ENCODE data around the gene TNS3.
A peak's percentile ranks its signal among the peaks of the same experiment; 100 is the strongest.
"Not testable (repeated sequence)": the region's sequence is repeated elsewhere in the genome, so short reads cannot be mapped to it uniquely, and the experiment has no call there.

Gene TNS3

DNA sequence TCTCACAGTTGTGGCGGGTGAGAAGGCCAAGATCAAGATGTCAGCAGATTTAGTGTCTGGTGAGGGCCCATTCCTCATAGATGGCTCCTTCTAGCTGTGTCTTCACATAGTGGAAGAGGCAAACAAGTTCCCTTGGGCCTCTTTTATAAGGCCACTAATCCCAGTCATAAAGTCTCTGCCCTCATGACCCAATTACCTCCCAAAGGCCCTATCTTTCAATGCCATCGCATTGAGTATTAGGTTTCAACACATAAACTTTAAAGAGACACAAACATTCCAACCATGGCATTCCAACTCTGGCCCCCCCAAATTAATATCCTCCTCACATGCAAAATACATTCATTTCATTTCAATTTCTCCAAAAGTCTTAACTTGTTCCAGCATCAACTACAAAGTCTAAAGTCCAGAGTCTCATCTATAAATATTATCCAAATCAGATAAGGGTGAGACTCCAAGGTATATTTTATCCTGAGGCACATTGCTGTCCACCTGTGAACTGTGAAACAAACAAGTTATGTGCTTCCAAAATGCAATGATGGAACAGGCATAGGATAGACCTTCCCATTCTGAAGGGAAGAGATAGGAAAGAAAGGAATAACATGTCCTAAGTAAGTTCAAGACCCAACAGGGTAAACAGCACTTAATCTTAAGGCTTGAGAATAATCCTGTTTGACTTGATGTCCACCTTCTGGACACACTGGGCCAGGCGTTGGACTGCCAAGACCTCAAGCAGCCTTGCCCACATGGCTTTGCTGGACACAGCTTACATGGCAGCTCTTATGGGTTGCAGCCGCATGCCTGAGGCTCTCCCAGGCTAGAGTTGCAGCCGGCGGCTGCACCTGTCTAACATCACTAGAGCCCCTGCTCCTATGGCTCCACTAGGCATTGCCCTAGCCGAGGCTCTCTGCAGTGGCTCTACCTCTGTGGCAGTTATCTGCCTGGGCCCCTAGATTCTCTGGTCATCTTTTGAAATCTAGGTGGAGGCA, 312.8 kb downstream of the TNS3 start:
- Histone ChIP-seq H3K79me2 (ENCODE audit: control insufficient read depth, insufficient read depth, low read length, unreplicated experiment) (no peaks in the 10 kb centered on the region), H3K4me1 (ENCODE audit: control insufficient read depth, insufficient read depth, low read length, unreplicated experiment) (peaks cover 9% of the 10 kb centered on the region), H3K36me3 (ENCODE audit: insufficient read depth, low read length) (no peaks in the 10 kb centered on the region; the same call in 1 of the 2 replicates), H3K27me3 (ENCODE audit: insufficient read depth, low read length) (no peaks in the 10 kb centered on the region), H2AFZ (ENCODE audit: low read length, unreplicated experiment) (no peak overlapping the region), H3K4me3 (ENCODE audit: low read depth, low read length) (no peak overlapping the region), H3K27ac (ENCODE audit: low read depth, low read length) (no peak overlapping the region)

DNA sequence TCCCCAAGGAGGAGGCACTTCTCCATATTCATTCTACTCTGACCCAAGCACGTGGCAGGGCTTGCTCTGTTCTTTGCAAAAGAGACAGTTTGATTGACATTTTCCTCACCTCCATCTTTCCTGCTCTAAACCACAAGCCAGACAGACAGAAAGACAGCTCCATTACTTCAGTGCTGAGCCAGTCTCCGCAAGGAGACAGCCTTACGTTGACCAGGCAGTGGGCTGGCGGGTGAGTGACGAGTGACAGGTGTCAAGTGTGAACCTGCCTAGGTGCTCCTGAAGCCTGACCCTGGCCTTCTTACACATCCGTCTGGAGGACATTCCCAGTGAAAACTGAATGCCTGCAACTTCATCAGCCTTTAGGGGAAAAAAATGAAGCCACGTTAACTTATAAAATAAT, 314.6 kb downstream of the TNS3 start:
- Histone ChIP-seq H3K36me3 (ENCODE audit: insufficient read depth, low read length) (no peaks in the 10 kb centered on the region; the same call in 1 of the 2 replicates), H3K27me3 (ENCODE audit: insufficient read depth, low read length) (no peaks in the 10 kb centered on the region), H3K4me3 (ENCODE audit: low read depth, low read length) (no peak overlapping the region), H3K27ac (ENCODE audit: low read depth, low read length) (no peak overlapping the region), H3K4me1 (ENCODE audit: control insufficient read depth, insufficient read depth, low read length, unreplicated experiment) (peaks cover 9% of the 10 kb centered on the region), H3K79me2 (ENCODE audit: control insufficient read depth, insufficient read depth, low read length, unreplicated experiment) (no peaks in the 10 kb centered on the region), H2AFZ (ENCODE audit: low read length, unreplicated experiment) (no peak overlapping the region)

DNA sequence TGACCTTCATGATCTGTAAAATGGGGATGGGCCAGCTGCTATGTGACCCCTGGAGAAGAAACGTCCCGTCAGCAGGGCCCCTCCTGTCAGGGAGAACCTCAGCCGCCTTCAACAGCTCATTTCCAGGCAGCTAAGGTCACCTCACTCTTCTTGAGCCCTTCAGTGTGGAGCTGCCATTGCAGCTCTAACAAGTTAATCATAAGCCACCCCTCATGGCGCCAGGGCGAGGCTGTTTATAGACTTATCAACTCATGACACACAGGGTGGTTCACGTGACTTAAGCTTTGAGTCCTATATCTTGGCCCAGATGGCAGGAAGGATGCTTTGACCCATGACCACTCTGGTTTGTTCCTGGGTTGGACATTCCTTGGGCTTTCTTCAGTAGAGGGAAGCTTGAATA, 315.1 kb downstream of the TNS3 start:
- 0 out of 2 replicates have a peak overlapping the region, but pooled peaks have one; percentile 4 for H3K27ac ChIP-seq (ENCODE audit: low read depth, low read length)

DNA sequence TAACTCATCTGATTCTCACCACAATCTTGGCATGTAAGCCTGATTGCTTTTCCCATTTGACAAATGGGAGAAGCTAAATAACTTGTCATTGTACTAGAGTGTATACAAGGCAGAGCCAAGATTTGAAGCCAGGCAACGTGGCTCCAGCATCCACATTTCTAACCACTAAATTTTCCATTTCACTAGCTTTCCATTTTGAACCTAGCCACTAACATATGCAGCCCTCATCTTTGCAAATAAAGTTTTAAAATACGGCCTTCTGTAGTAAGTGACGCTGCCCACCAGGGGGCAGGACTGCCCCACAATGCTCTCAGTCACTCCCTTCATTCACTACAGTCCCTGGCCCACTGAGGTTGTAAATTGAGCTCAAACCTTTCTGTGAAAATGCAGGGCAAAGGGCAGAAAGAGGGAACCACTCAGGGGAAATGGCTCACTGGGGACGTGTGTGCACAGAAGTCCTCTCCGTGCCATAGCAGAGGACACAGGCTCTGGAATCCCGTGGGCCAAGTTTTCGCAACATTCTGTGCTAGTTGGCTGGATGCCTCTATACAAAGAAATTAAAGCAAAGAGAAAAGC, 315.7 kb downstream of the TNS3 start:
- no peaks in the 10 kb centered on the region for H3K27me3 ChIP-seq (ENCODE audit: insufficient read depth, low read length)
- no peaks in the 10 kb centered on the region; the same call in 1 of the 2 replicates for H3K36me3 ChIP-seq (ENCODE audit: insufficient read depth, low read length)
- no peak overlapping the region for H2AFZ ChIP-seq (ENCODE audit: low read length, unreplicated experiment)
- H3K4me1 ChIP-seq (ENCODE audit: control insufficient read depth, insufficient read depth, low read length, unreplicated experiment), result peaks cover 9% of the 10 kb centered on the region
- no peak overlapping the region for H3K27ac ChIP-seq (ENCODE audit: low read depth, low read length)
- H3K79me2 ChIP-seq (ENCODE audit: control insufficient read depth, insufficient read depth, low read length, unreplicated experiment), result no peaks in the 10 kb centered on the region
- no peak overlapping the region for H3K4me3 ChIP-seq (ENCODE audit: low read depth, low read length)

More for the DNA sequence above, 315.1 kb downstream of the TNS3 start:
- Histone ChIP-seq H3K27me3 (ENCODE audit: insufficient read depth, low read length) (no peaks in the 10 kb centered on the region), H3K36me3 (ENCODE audit: insufficient read depth, low read length) (no peaks in the 10 kb centered on the region; the same call in 1 of the 2 replicates), H3K79me2 (ENCODE audit: control insufficient read depth, insufficient read depth, low read length, unreplicated experiment) (no peaks in the 10 kb centered on the region), H2AFZ (ENCODE audit: low read length, unreplicated experiment) (no peak overlapping the region), H3K4me1 (ENCODE audit: control insufficient read depth, insufficient read depth, low read length, unreplicated experiment) (peaks cover 9% of the 10 kb centered on the region), H3K4me3 (ENCODE audit: low read depth, low read length) (no peak overlapping the region)

DNA sequence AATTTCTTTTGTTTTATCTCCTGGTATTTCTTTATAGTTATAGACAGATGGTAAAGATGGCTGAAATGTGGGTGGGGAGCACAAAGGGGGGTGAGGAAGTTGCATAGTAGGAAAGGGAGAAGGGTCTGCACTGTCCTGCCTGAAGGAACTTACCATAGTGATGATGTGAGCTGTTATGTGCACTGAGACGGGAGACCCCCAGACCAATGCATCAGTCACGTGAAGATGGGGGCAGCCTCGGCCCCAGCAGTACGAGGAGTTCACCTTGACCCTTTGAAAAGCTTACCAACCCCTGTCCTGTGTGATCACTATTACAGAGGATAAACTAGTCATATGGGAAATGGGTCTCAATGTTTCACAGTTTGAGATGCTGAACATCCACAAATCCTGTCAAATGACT, 316.3 kb downstream of the TNS3 start:
- Histone ChIP-seq H3K4me3 (ENCODE audit: low read depth, low read length) (no peak overlapping the region), H3K79me2 (ENCODE audit: control insufficient read depth, insufficient read depth, low read length, unreplicated experiment) (no peaks in the 10 kb centered on the region), H3K27me3 (ENCODE audit: insufficient read depth, low read length) (no peaks in the 10 kb centered on the region), H3K27ac (ENCODE audit: low read depth, low read length) (no peak overlapping the region), H3K4me1 (ENCODE audit: control insufficient read depth, insufficient read depth, low read length, unreplicated experiment) (peaks cover 9% of the 10 kb centered on the region), H2AFZ (ENCODE audit: low read length, unreplicated experiment) (no peak overlapping the region), H3K36me3 (ENCODE audit: insufficient read depth, low read length) (no peaks in the 10 kb centered on the region; the same call in 1 of the 2 replicates)

DNA sequence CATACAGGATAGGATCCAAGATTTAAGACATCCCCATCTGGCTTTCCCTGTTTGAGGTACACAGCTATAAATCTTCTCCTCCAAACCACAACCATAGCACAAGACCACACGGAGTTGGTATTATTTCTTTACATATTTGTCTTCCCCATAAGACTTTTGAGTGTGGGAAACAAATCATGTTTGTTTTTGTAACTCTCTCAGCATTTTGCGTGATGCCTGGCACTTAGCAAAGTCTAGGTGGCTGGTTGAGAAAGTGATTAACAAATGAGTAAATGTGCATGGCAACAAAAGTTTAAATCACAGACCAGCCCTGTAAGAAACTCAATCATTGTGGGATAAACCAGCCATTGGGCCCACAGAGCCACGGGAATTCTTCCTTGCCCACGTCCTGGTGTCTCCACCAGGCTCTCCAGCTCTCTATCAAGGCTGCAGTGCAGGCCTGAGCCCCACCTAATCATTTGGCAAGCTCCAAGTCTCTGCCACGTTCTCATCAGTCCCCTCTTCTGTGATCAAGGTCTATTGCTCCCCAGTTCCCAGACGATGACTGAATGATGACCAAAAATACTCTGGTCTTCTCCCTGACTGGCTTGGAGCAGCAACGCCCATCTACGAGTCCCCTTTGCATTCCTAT, 317.8 kb downstream of the TNS3 start:
- H2AFZ ChIP-seq (ENCODE audit: low read length, unreplicated experiment), result no peak overlapping the region
- H3K36me3 ChIP-seq (ENCODE audit: insufficient read depth, low read length), result no peaks in the 10 kb centered on the region; the same call in 1 of the 2 replicates
- peaks cover 9% of the 10 kb centered on the region for H3K4me1 ChIP-seq (ENCODE audit: control insufficient read depth, insufficient read depth, low read length, unreplicated experiment)
- no peaks in the 10 kb centered on the region for H3K79me2 ChIP-seq (ENCODE audit: control insufficient read depth, insufficient read depth, low read length, unreplicated experiment)
- H3K27ac ChIP-seq (ENCODE audit: low read depth, low read length), result no peak overlapping the region
- no peak overlapping the region for H3K4me3 ChIP-seq (ENCODE audit: low read depth, low read length)
- no peaks in the 10 kb centered on the region for H3K27me3 ChIP-seq (ENCODE audit: insufficient read depth, low read length)

DNA sequence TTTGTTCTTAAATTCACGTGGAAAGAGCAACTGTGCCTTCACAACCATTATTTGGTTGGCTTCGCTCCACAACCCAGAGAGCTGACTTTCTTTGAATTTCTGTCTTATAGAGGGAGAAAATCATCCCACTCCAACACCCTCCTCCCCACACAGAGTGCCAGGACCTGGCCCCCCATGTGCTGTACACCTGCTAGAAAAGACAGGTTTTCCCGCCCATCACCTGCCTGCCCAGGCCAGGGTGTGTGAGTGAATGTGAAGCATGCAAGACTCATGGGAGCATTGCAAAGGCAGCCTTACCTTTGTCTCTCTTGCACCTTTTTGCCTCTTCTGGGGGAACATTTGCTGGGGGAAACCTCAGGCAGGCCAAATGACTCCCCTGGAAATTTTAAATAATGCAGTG, 319.0 kb downstream of the TNS3 start:
- no peak overlapping the region for H3K27ac ChIP-seq (ENCODE audit: low read depth, low read length)
- H3K79me2 ChIP-seq (ENCODE audit: control insufficient read depth, insufficient read depth, low read length, unreplicated experiment), result no peaks in the 10 kb centered on the region
- no peaks in the 10 kb centered on the region for H3K27me3 ChIP-seq (ENCODE audit: insufficient read depth, low read length)
- peaks cover 9% of the 10 kb centered on the region for H3K4me1 ChIP-seq (ENCODE audit: control insufficient read depth, insufficient read depth, low read length, unreplicated experiment)
- no peaks in the 10 kb centered on the region; the same call in 1 of the 2 replicates for H3K36me3 ChIP-seq (ENCODE audit: insufficient read depth, low read length)
- no peak overlapping the region for H2AFZ ChIP-seq (ENCODE audit: low read length, unreplicated experiment)
- no peak overlapping the region for H3K4me3 ChIP-seq (ENCODE audit: low read depth, low read length)

DNA sequence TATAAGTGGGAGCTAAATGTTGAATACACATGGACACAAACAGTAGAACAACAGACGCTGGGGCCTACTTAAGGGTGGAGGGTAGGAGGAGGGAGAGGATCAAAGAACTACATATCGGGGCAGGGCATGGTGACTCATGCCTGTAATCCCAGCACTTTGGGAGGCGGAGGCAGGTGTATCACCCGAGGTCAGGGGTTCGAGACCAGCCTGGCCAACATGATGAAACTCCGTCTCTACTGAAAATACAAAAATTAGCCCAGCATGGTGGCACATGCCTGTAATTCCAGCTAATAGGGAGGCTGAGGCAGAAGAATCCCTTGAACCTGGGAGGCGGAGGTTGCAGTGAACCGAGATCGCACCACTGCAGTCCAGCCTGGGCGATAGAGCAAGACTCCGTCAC, 319.8 kb downstream of the TNS3 start:
- not testable (repeated sequence) for H3K27ac ChIP-seq (ENCODE audit: low read depth, low read length); H3K4me3 ChIP-seq (ENCODE audit: low read depth, low read length); H3K36me3 ChIP-seq (ENCODE audit: insufficient read depth, low read length); H2AFZ ChIP-seq (ENCODE audit: low read length, unreplicated experiment); H3K79me2 ChIP-seq (ENCODE audit: control insufficient read depth, insufficient read depth, low read length, unreplicated experiment); H3K27me3 ChIP-seq (ENCODE audit: insufficient read depth, low read length); H3K4me1 ChIP-seq (ENCODE audit: control insufficient read depth, insufficient read depth, low read length, unreplicated experiment)

DNA sequence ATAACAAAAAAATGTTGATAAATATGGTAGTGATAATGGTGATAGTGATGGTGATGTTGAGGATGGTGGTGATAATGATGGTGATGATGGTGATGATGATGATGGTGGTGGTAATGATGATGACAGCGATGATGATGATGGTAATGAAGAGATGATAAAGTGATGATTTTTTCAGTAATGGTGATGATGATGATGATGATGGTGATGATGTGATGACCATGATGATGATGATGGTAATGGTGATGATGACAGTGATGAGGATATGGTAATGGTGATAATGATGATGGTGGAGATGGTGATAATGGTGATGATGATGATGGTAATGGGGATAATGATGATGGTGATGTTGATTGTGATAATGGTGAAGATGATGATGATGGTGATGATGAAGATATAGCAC, 321.6 kb downstream of the TNS3 start:
- no peak overlapping the region for H2AFZ ChIP-seq (ENCODE audit: low read length, unreplicated experiment)
- no peak overlapping the region for H3K4me3 ChIP-seq (ENCODE audit: low read depth, low read length)
- no peaks in the 10 kb centered on the region for H3K4me1 ChIP-seq (ENCODE audit: control insufficient read depth, insufficient read depth, low read length, unreplicated experiment)
- no peak overlapping the region for H3K27ac ChIP-seq (ENCODE audit: low read depth, low read length)
- no peaks in the 10 kb centered on the region for H3K27me3 ChIP-seq (ENCODE audit: insufficient read depth, low read length)
- no peaks in the 10 kb centered on the region for H3K79me2 ChIP-seq (ENCODE audit: control insufficient read depth, insufficient read depth, low read length, unreplicated experiment)
- no peaks in the 10 kb centered on the region for H3K36me3 ChIP-seq (ENCODE audit: insufficient read depth, low read length)

DNA sequence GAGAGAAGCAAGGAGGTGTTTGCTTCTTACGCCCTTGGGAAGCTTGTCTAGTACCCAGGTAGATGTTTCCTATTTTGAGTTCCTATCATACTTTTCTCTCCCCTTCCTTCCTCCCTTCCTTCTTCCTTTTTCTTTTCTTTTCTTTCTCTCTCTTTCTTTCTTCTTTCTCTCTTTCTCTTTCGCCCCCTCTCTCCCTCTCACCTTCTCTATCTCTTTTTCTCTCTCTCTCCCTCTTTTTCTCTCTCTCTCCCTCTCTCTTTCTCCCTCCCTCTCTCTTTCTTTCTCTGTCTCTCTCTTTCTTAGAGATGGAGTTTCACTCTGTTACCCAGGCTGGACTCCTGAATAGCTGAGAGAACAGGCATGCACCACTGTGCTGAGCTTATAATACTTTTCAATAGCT, 322.2 kb downstream of the TNS3 start:
- Histone ChIP-seq H3K27ac (ENCODE audit: low read depth, low read length) (no peak overlapping the region), H3K4me3 (ENCODE audit: low read depth, low read length) (no peak overlapping the region), H3K36me3 (ENCODE audit: insufficient read depth, low read length) (no peaks in the 10 kb centered on the region), H2AFZ (ENCODE audit: low read length, unreplicated experiment) (no peak overlapping the region), H3K79me2 (ENCODE audit: control insufficient read depth, insufficient read depth, low read length, unreplicated experiment) (no peaks in the 10 kb centered on the region), H3K4me1 (ENCODE audit: control insufficient read depth, insufficient read depth, low read length, unreplicated experiment) (no peaks in the 10 kb centered on the region), H3K27me3 (ENCODE audit: insufficient read depth, low read length) (no peaks in the 10 kb centered on the region)
